GM20431 (cell line): ENCODE data around the gene CNST.
"Not testable (repeated sequence)": the region's sequence is repeated elsewhere in the genome, so short reads cannot be mapped to it uniquely, and the experiment has no call there.

Source experiments
- in situ Hi-C: fragments of 300-500 bp; cut with MseI, MboI; formaldehyde crosslinking; loops from one replicate; pipeline ENCODE4 v1.15.0; 2020; ENCODE audit warnings: low sequenced_read_pairs; ENCODE audit not compliant: unreplicated experiment

CNST gene

GRCh38 chr1:246695666-246696065 lies 129.4 kb downstream of the CNST start:
- in situ Hi-C loops = no loop called here

GRCh38 chr1:246698466-246699094 lies 132.3 kb downstream of the CNST start:
- in situ Hi-C loops = no loop called here

GRCh38 chr1:246699095-246699735 lies 133.0 kb downstream of the CNST start:
- in situ Hi-C loops = no loop called here

DNA sequence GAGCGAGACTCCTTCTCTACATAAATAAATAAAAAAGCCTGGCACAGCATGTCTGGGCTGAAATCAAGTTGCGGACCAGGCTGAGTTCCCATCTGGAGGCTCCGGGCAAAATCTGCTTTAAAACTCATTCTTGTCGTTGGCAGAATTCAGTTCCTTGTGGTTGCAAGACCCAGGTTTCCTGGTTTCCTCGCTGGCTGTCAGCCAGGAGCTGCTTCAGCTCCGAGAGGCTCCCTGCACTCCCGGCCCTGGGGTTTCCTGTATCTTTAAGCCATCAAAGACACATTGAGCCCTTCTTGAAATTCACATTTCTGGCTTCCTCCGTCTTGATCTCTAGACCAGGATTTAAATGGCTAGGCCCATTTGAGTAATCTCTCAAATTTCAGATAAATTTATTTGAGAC lies 137.3 kb downstream of the CNST start:
- in situ Hi-C loops = no loop called here

- in situ Hi-C loops = no loop called here
Measured at GRCh38 chr1:246705368-246705767, 139.1 kb downstream of the CNST start.

GRCh38 chr1:246708166-246708565 lies 141.9 kb downstream of the CNST start:
- in situ Hi-C loops = no loop called here

DNA sequence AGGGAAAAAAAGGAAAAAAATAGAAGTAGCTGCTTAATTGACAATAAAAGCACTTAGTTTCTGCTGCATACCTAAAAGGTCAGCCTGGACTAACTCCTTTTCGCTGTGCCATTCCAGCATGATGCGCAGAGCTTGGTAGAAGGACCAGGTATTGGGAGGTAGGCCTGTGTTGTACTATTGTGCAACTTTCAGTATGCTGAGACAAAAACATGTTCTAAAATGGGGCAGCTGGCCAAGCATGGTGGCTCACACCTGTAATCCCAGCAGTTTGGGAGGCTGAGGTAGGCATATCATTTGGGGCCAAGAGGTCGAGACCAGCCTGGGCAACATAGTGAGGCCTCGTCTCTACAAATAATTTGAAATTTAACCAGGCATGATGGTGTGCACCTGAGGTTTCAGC lies 142.9 kb downstream of the CNST start:
- in situ Hi-C loops = no loop called here

- in situ Hi-C loops = no loop called here
Measured at GRCh38 chr1:246709835-246710234, 143.6 kb downstream of the CNST start.

GRCh38 chr1:246711548-246712003 lies 145.3 kb downstream of the CNST start:
- in situ Hi-C loops = no loop called here

DNA sequence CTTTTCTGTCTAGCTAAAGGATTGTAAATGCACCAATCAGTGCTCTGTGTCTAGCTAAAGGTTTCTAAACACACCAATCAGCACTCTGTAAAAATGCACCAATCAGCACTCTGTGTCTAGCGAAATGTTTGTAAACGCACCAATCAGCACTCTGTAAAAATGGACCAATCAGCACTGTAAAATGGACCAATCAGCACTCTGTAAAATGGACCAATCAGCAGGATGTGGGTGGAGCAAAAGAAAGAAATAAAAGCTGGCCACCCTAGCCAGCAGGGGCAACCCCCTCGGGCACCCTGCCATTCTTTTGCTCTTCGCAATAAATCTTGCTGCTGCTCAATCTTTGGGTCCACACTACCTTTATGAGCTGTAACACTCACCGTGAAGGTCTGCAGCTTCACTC lies 146.2 kb downstream of the CNST start:
- in situ Hi-C loops = not testable (repeated sequence)
